Suppressor macrophage treated with lipopolysaccharide for 1 hour (primary cell): ENCODE results near the gene WDR6.

Experiments
- DNase-seq, 3 donors: peaks; one replicate each; pipeline ENCODE4 v3.0.0-alpha.2; 2020 to 2022

The WDR6 gene, protein sequence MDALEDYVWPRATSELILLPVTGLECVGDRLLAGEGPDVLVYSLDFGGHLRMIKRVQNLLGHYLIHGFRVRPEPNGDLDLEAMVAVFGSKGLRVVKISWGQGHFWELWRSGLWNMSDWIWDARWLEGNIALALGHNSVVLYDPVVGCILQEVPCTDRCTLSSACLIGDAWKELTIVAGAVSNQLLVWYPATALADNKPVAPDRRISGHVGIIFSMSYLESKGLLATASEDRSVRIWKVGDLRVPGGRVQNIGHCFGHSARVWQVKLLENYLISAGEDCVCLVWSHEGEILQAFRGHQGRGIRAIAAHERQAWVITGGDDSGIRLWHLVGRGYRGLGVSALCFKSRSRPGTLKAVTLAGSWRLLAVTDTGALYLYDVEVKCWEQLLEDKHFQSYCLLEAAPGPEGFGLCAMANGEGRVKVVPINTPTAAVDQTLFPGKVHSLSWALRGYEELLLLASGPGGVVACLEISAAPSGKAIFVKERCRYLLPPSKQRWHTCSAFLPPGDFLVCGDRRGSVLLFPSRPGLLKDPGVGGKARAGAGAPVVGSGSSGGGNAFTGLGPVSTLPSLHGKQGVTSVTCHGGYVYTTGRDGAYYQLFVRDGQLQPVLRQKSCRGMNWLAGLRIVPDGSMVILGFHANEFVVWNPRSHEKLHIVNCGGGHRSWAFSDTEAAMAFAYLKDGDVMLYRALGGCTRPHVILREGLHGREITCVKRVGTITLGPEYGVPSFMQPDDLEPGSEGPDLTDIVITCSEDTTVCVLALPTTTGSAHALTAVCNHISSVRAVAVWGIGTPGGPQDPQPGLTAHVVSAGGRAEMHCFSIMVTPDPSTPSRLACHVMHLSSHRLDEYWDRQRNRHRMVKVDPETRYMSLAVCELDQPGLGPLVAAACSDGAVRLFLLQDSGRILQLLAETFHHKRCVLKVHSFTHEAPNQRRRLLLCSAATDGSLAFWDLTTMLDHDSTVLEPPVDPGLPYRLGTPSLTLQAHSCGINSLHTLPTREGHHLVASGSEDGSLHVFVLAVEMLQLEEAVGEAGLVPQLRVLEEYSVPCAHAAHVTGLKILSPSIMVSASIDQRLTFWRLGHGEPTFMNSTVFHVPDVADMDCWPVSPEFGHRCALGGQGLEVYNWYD

DNA sequence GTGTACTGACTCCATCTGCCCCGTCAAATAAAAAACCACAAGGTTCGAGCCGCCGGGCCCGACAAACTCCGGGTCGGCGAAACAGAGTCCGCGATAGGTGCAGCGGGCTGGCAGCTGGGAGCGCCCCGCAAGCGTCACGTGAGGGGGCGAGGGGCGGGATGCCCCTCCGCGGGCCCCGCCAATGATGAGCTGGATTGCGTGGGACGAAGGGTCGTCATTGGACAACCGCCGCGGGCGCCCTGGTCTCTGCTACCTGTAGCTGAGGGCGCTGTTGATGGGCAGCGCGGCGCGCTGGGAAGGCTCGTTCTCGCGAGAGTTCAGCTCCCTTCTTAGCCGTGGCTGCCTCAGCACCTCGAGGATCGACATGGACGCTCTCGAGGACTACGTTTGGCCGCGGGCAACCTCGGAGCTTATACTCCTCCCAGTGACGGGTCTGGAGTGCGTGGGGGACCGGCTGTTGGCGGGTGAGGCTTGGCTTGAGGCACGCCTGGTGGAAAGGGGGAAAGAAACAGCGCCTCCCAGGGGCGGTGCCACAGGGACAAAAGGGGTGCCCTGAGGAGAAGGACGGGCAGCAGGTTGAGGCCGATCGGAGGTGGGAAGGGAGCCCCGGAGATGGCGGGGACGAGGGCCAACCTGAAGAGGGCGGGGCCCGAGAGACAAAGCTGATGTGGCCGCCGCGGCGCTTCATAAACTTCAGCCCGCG is at the start of gene WDR6:
Gene WDR6 (plus strand): TSS at position 324 of the 703 bp plus-strand sequence. CDS start 41 bp downstream, at position 365.
- peak; percentile 94 to 97 (median 94) for DNase-seq

DNA sequence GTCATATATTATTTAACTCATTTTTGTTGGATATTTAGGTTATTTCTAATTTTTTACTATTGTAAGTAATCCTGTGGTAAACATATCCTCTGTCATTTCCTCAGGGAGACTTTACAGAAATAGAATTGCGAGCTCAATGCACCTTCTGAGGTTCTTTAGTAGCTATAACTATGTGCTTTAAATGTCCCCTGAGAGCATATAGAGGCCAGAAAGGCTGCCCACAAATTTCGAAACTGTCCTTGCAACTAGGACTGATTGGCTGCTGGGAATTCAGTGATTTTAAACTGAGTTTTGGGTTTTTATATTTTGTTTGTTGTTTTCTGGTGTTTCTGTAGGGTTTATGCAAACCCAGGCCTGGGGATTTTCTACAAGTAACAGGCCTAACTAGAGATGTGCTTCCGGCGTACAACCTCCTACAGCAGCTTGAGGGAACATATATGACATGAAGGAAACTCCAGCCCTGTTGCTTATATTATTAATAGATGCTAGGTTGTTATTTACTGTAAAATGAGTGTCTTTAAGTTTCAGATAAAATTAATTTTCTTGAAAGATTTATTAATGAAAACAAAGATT is 46.3 kb upstream of the WDR6 start:
- DNase-seq, result no peak

DNA sequence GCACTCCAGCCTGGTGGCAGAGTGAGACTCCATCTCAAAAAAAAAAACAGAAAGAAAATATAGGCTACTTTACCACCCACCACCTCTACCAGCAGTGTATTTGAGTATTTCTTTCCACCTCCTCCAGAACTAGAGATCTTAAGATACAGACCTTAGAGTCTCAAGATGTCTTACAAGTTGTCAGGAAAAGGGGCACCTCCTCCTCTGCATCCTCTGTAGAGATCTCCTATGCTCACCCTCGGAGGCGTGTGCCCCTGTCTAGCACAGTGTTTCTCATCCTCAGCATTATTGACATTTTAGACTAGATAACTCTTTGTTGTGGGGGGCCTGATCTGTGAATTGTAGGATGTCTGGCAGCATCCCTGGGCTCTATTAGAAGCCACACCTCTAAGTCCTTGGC is 44.9 kb upstream of the WDR6 start:
- no peak for DNase-seq

DNA sequence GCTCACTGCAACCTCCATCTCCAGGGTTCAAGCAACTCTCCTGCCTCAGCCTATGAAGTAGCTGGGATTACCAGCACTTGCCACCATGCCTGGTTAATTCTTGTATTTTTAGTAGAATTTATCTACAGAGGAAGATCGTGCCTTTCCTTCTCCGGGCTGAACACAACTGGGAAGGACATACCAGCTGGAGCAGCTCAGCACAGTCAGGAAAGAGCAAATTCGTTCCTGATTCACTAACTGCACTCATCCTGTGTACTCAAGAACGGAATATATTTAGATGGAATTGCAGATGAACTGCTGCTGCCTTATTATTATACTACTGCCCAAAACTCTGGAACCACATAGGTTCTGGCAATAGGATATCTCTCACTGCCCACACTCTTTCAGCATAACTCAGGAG is 44.3 kb upstream of the WDR6 start:
- no peak for DNase-seq

DNA sequence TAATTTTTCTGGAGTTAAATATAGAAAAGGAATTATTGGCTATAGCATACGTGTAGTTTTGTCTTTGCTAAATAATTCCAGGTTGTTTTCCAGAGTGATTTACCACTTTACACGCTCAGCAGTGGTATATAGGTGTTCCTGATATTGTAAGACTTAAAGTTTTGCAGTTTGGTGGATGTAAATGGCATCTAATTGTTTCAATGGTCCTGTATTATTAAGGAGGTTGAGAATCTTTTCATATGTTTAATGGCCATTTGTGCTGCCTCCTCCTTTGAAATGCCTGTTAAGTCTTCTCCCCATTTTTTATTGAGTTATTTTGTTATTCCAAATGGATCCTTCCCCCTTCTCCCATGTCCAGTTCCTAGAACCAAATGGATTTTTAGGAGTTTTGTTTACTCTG is 43.6 kb upstream of the WDR6 start:
- no peak for DNase-seq

DNA sequence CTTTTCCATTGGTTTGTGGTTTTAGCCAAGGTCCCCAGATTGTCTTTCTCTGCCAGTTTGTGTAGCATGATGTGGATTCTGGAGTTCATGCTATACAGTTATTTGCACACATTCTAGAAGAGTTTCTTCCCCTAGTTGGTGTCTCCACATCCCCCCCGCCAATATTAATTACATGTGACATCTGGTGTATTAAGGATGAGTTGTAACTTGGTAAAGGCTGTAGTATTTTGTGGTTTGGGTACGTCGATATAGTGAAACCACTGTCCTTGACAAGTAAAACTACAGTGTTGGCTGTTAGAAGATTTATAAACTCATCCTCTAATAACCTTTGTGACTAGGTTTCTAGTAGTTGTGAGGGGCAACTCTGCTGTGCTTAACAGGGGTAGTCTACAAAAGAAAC is 40.8 kb upstream of the WDR6 start:
- no peak for DNase-seq

DNA sequence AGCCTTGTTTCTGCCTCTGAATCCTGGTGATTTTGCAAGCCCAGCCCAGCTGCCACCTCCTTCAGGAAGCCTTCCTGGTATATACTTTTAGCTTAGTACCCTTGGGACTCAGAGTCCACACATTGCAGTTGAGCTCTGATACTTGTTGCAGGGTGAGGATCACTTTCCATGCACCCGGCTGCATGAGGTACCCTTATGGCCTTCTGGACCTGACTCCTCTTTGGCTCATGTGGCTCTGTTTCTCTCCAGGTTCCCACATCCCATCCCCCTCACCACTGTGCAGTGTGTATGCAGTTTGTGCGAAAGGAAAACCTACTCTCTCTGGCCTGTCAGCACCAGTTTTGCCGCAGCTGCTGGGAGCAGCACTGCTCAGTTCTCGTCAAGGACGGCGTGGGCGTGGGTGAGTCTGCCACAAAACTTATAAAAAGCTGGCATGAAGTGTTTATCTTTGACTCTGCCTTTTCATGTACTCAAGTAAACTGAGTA is 40.3 kb upstream of the WDR6 start:
- DNase-seq, result no peak

DNA sequence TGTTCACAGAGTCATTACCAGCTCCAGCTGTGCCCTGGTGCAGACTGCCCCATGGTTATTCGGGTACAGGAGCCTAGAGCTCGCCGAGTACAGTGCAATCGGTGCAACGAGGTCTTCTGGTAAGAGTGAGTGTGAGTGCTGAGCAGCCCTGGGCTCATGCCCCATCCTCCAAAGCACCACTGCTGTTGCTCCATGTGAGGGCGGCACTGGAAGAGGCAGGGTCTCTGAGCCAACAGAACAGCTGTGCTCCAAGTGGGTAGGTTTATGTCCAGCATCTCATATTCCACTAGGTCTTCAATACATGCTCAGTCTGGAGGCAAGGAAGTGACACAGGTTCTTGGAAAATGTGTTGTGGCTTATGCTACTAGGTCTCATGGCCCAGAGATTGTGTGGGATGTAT is 36.6 kb upstream of the WDR6 start:
- DNase-seq, result no peak

DNA sequence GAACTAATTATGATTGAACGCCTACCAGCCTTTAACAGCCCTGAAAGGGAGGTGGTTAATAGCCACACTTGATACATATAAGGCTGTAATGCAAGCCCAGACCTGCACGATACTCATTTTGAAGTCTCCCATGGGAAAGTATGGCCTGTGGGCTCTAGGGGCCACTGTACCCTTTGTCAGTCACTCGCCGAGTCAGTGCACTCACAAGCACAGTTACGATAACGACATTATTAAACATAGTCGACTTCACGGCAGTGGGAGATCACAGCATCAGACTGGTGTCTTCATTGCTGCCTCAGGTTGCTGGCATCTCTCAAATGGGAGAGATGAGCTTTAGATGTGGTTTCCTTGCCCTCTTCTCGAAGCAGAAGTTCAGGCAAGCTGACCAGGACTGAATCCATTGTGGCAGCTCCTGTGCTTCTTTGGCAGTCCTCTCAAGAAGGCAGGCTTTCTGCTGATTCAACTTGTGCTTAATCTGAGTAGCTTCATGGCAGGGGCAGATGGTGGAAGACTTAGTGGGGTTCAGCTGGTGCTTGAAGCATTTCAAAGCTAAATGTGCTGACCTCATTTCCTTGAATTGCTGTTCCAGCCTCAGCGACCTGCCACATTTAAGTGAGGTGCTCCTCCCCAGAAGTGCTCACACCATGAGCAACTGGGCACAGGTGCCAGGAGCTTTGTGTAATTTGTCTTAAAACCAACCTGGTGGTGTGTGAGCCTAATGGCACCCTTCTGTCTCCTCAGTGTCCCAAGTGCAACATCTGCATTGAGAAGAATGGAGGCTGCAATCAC is 32.9 kb upstream of the WDR6 start:
- DNase-seq, result no peak

DNA sequence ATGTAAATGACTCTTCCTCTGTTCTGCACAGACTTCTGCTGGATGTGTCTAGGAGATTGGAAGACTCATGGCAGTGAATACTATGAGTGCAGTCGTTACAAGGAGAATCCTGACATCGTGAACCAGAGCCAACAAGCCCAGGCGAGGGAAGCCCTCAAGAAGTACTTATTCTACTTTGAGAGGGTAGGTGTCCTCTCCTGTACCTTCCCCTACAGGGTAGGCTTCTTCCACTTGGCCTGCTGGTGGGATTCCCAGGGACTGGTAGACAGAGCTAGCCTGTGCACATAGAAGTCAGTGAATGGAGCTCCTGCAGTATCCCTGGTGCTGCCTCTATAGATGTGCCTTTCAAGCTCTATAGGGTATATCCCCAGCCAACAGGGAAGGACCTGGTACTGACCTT is 27.7 kb upstream of the WDR6 start:
- DNase-seq, result no peak

DNA sequence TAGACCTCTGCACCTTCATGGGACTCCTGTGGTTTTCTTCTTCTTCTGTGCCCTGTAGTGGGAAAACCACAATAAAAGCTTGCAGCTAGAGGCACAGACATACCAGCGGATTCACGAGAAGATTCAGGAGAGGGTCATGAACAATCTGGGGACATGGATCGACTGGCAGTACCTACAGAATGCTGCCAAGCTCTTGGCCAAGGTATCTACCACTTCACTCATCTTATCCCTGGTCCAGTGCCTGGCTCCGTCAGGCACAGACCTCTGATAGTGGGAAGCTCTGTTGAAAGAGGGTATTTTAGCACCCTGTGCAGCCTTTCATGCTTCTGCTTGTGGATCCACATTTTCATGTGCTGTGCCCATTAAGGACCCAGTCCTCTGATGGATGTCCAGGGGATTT is 26.9 kb upstream of the WDR6 start:
- no peak for DNase-seq

DNA sequence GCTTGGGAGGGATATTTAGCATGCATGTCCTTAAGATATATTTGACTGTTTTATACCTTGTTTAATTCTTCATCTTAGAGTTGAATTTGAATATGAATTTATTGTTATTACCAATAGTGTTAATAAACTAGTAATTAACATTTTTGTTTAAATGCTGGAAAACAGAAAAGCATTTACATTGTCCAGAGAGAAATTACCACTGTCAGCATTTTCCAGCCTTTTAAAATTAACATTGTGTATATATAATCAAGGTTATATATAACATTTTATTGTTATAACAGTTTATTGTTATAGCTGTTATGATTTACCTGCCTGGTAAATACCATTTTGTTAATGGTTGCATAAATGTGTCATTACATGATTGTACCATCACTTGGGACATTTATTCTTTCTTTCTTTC is 25.2 kb upstream of the WDR6 start:
- DNase-seq, result no peak

DNA sequence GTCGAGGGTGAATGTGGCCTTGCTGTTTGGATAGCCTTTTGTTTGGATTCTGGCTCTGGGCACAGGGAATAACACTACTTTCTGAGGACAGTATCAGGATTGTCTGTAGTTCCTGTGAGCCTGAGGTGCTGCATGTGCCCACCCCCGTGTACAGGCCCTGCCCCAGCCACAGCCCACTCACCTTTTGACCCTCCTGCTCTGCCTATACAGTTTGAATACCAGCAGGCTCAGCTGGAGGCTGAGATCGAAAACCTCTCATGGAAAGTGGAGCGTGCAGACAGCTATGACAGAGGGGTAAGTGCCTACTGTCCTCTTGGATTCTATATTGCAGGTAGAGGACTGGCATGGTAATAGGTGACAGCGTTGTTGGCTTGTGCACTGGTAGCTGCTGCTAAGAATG is 24.5 kb upstream of the WDR6 start:
- DNase-seq, result no peak

DNA sequence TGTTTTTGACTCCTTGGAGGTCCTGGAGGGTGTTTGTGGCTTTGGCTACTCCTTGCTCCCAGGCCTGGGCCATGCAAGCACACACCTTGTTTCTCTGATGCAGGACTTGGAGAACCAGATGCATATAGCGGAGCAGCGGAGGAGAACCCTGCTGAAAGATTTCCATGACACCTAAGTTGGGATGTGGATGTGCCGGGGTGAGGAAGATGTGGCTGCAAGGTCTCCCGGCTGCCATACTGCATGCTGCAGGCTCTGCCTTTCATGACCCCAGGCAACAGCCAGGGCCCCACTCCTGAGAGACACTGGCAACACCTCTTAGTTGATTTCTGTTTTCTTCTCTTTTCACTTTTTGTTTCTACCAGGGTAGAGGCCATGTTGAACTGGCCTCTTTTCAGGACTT is 24.1 kb upstream of the WDR6 start:
- no peak for DNase-seq

DNA sequence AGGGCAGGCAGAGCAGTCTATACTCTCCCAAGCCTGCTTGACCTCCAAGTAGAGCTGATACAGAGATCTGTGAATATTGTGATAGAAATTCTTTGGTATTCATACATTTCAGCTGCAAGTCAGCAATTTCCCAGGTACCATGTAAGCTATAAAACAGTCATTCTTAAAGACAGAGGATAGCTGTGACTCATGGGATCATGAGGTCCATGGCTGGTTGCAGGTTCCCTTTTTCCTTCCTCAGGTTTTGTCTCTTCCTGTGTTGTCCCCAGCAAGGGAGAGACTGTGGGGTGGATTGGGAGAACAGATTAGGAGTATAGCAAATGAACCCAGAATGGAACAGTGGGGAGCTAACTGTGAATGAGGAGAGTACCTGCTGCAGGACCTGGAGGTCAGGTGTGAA is 22.5 kb upstream of the WDR6 start:
- peak; percentile 68 to 78 (median 76) for DNase-seq

DNA sequence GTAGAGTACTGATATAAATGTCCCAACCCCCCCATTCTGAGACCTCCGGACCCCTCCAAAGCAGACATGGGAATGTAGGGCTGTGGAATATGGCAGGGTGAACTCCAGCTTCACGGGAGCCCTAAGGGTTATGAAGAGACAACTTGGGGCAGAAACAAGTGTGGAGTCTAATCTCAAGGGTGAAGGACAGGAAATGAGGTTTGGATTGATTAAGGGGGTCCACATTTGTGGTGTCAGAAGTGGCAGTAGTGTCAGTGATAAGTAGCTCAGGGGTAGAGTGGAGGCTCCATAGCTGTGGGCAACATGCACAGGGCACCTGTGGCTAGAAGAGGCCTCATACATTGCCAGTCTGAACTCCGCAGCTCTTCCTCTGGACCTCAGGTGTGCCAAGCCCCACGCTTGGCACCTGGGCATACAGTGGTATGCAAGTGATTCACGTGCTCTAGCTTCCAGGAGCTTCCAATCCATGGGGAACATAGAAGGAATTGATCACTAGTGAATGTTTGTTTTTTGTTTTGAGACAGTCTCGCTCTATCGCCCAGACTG is 21.3 kb upstream of the WDR6 start:
- DNase-seq, result no peak

DNA sequence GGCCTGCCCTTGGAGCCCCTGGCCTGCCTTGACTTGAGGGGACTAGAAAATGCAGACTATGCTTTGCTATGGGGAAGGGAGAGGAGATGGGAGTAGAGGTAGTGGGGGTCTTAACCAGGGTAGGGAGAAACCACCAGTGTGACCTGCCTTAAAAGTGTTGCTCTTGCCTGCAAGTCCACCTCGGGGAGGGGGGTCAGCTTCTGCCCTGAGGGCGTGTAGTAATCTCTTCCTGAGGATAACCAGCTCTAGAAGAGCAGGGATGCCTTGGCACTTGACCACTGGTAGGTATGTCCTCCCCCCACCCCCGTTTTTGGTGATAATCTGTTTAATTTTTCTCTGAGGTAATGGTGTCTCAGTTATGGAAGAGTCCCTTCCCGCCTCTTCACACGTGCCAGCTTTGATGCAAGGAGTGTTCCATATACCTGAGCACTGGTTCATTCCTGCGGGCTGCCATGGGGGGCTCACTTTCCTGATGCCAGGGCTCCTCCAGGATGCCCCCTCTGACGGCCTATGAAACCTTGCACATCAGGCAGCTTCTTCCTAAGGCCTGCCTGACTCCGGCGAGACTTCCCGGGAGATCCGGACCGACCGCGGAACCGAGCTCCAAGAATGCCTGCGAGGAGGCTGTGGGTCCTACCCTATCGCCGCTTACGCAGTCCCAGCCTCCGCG is 17.9 kb upstream of the WDR6 start:
- DNase-seq, result no peak

DNA sequence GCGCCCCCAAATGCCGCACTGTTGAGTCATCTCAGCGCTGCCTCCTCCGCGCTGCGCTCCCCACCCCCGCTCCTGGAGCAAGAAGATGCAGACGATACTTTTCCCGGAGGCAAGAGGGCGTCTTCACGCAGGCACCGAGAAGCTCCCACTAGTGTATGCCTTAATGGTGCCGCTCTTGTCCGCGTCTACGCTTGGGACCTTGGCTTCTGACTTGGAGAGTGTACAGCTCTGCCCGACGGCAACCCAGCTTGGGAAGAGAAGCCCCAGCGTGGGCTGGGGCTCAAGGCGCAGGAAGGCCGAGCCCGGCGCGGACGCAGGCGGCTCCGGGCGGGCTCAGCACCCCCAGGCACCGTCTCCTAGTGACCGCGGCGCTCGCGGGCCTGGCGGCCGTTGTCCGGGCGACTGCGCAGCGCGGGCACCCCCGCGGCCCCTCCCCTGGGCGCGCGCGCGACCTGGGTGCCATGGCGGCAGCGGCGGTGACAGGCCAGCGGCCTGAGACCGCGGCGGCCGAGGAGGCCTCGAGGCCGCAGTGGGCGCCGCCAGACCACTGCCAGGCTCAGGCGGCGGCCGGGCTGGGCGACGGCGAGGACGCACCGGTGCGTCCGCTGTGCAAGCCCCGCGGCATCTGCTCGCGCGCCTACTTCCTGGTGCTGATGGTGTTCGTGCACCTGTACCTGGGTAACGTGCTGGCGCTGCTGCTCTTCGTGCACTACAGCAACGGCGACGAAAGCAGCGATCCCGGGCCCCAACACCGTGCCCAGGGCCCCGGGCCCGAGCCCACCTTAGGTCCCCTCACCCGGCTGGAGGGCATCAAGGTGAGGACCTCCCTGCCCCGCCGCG is 17.2 kb upstream of the WDR6 start, which contains the start of gene P4HTM:
Gene P4HTM (plus strand): TSS at position 446 of the 840 bp plus-strand sequence. CDS start 16 bp downstream, at position 462.
- DNase-seq, result peak; percentile 87 to 91 (median 90)
